GM18507 (cell line): ENCODE results near the gene NIBAN1.

Source experiments
- DNase-seq: peaks from one replicate; pipeline ENCODE4 v3.0.0; 2011; ENCODE audit warnings: low read depth; ENCODE audit not compliant: insufficient read length; ENCODE audit errors: extremely low spot score
- FAIRE-seq: peaks from 2 replicates; lab custom pipeline; 2011; peaks lifted over from hg19 to GRCh38; lab: Jason Lieb, UNC

Gene NIBAN1

GRCh38 chr1:184951788-184952187 lies 22.5 kb downstream of the NIBAN1 start:
- FAIRE-seq (no peak), DNase-seq (no peak)

GRCh38 chr1:184950906-184951305 lies 23.4 kb downstream of the NIBAN1 start:
- FAIRE-seq (no peak), DNase-seq (no peak)

GRCh38 chr1:184950227-184950626 lies 24.1 kb downstream of the NIBAN1 start:
- FAIRE-seq = no peak
- no peak for DNase-seq

GRCh38 chr1:184947497-184948256 lies 26.6 kb downstream of the NIBAN1 start:
- no peak for FAIRE-seq
- DNase-seq = no peak

- FAIRE-seq = peak; percentile 63
- peak; percentile 22 for DNase-seq
Observed at GRCh38 chr1:184945678-184946412, 28.5 kb downstream of the NIBAN1 start.

- DNase-seq = peak; percentile 18
- peak; percentile 59 for FAIRE-seq
Observed at GRCh38 chr1:184945029-184945428, 29.3 kb downstream of the NIBAN1 start.

GRCh38 chr1:184943998-184944397 lies 30.3 kb downstream of the NIBAN1 start:
- DNase-seq (no peak), FAIRE-seq (no peak)

- DNase-seq = no peak
- FAIRE-seq = peak; percentile 57
Observed at GRCh38 chr1:184941735-184942134, 32.6 kb downstream of the NIBAN1 start.

GRCh38 chr1:184941410-184941733 lies 32.9 kb downstream of the NIBAN1 start:
- no peak for FAIRE-seq
- DNase-seq = no peak

GRCh38 chr1:184940694-184941409 lies 33.5 kb downstream of the NIBAN1 start:
- DNase-seq = no peak
- FAIRE-seq = no peak

- DNase-seq (no peak), FAIRE-seq (no peak)
Observed at GRCh38 chr1:184940226-184940625, 34.1 kb downstream of the NIBAN1 start.

- FAIRE-seq = no peak
Observed at GRCh38 chr1:184937729-184938128, 36.6 kb downstream of the NIBAN1 start.

GRCh38 chr1:184935920-184936798 lies 38.1 kb downstream of the NIBAN1 start:
- DNase-seq = no peak
- FAIRE-seq = no peak

More at GRCh38 chr1:184937729-184938128, 36.6 kb downstream of the NIBAN1 start:
- DNase-seq = no peak

- DNase-seq = no peak
- FAIRE-seq = no peak
Observed at GRCh38 chr1:184933944-184934343, 40.4 kb downstream of the NIBAN1 start.

- FAIRE-seq = no peak
Observed at GRCh38 chr1:184932319-184932718, 42.0 kb downstream of the NIBAN1 start.

GRCh38 chr1:184931566-184931965 lies 42.7 kb downstream of the NIBAN1 start:
- DNase-seq (no peak), FAIRE-seq (no peak)

More at GRCh38 chr1:184932319-184932718, 42.0 kb downstream of the NIBAN1 start:
- no peak for DNase-seq

GRCh38 chr1:184930645-184931044 lies 43.7 kb downstream of the NIBAN1 start:
- FAIRE-seq = no peak
- no peak for DNase-seq

GRCh38 chr1:184930232-184930631 lies 44.1 kb downstream of the NIBAN1 start:
- FAIRE-seq = no peak
- no peak for DNase-seq

GRCh38 chr1:184929711-184930202 lies 44.6 kb downstream of the NIBAN1 start:
- FAIRE-seq (no peak), DNase-seq (no peak)
